SK-N-SH (cell line): ENCODE measurements around the gene SCD5.

Source experiments
- CHD2 ChIP-seq: fragments of 150-350 bp; IDR thresholded peaks from 2 replicates; pipeline ENCODE4 v1.6.1; 2018; ENCODE audit warnings: low read length; ENCODE audit not compliant: partially characterized antibody
- CTCF ChIP-seq: fragments of 200-600 bp; sonication (generic); IDR thresholded peaks from 2 replicates; pipeline ENCODE4 v1.6.1; 2017; ENCODE audit warnings: antibody characterized with exemption, mild to moderate bottlenecking, moderate library complexity
- EP300 ChIP-seq, 2 experiments: IDR thresholded peaks; 2 replicates each; pipeline versions ENCODE4 v1.4.0 to v1.6.1; 2012; ENCODE audit warnings: borderline replicate concordance in 1 of 2, low read depth in 1 of 2, low read length in 1 of 2
- JUND ChIP-seq: IDR thresholded peaks from 2 replicates; pipeline ENCODE4 v1.4.0; 2012
- MXI1 ChIP-seq: IDR thresholded peaks from 2 replicates; pipeline ENCODE4 v1.6.1; 2012; ENCODE audit warnings: mild to moderate bottlenecking, low read depth, low read length, improper control_type of control experiment
- POLR2AphosphoS5 ChIP-seq: IDR thresholded peaks from 2 replicates; pipeline ENCODE4 v1.6.1; 2012; ENCODE audit warnings: low read depth, low read length
- SMC3 ChIP-seq: IDR thresholded peaks from 2 replicates; pipeline ENCODE4 v1.6.1; 2012; ENCODE audit warnings: low read depth, low read length, improper control_type of control experiment
- TAF1 ChIP-seq: IDR thresholded peaks from 2 replicates; pipeline ENCODE4 v1.6.1; 2012; ENCODE audit warnings: low read depth, mild to moderate bottlenecking, low read length, moderate library complexity, borderline replicate concordance
- YY1 ChIP-seq: IDR thresholded peaks from 2 replicates; pipeline ENCODE4 v1.4.0; 2012; ENCODE audit warnings: low read depth, mild to moderate bottlenecking
- TF ChIP-seq, protein P1 (sequence below): IDR thresholded peaks from 2 replicates; pipeline ENCODE4 v1.4.0; 2012; ENCODE audit warnings: low read depth

DNA sequence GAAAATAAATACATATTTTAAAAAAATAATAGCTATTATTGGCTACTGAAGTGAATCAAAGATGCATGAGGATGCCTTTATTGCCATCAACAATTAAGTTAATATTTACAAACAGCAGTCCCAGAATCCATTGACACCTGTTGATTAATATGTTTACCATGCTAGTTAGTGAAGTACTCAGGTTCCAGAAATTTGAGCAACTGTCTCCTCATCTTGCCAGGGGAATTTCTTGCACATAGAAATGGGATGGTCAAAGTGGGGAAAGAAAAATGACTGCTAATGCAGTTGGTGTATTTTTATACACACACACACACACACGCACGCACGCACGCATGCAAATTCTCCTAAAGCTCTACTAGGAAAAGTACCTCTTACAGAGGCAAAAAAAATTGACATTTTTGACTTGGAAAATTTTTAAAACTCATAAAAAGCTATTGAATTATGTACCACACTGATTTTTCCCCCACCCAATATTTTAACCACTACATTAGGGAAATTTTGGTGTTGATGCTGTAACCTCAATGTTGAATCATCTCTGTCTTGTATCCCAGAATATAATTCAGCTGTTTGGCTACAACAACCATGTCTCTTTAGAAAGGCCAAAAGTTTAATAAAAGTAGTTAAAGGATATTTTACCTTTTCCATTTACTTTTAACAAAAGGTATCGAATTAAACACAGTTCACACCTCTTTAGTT is 131.5 kb downstream of the SCD5 start:
- no peak for TF ChIP-seq CTCF
- no peak for TF ChIP-seq POLR2AphosphoS5
- TF ChIP-seq MXI1: no peak
- TF ChIP-seq JUND: no peak
- TF ChIP-seq, protein P1, sequence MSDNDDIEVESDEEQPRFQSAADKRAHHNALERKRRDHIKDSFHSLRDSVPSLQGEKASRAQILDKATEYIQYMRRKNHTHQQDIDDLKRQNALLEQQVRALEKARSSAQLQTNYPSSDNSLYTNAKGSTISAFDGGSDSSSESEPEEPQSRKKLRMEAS: no peak
- TF ChIP-seq SMC3: no peak
- TF ChIP-seq TAF1: no peak
- no peak for TF ChIP-seq YY1
- TF ChIP-seq EP300 (IDR thresholded peaks at IDR 0.05; ENCODE audit: borderline replicate concordance in 1 of 2, low read depth in 1 of 2, low read length in 1 of 2): no peak
- TF ChIP-seq CHD2: no peak
